NCI-H774 (cell line): ENCODE measurements around the gene EXD3.
A peak's percentile ranks its signal among the peaks of the same experiment; 100 is the strongest.

Source experiments
- DNase-seq: peaks from one replicate; lab custom pipeline; 2025; lab: John Stamatoyannopoulos, UW

EXD3 gene

GRCh38 chr9:137317718-137318511 is 105.0 kb downstream of the EXD3 start:
- DNase-seq: no peak

- no peak for DNase-seq
These were observed 105.8 kb downstream of the EXD3 start for GRCh38 chr9:137317021-137317717.

GRCh38 chr9:137316012-137316981 is 106.7 kb downstream of the EXD3 start:
- peak; percentile 74 for DNase-seq

GRCh38 chr9:137315581-137316011 is 107.4 kb downstream of the EXD3 start:
- DNase-seq: no peak

- no peak for DNase-seq
These were observed 108.1 kb downstream of the EXD3 start for GRCh38 chr9:137314561-137315560.

GRCh38 chr9:137313956-137314560 is 108.9 kb downstream of the EXD3 start:
- no peak for DNase-seq

GRCh38 chr9:137313326-137313936 is 109.5 kb downstream of the EXD3 start:
- DNase-seq: no peak

GRCh38 chr9:137312852-137313325 is 110.1 kb downstream of the EXD3 start:
- DNase-seq: no peak

- no peak for DNase-seq
These were observed 110.7 kb downstream of the EXD3 start for GRCh38 chr9:137311986-137312851.

GRCh38 chr9:137311171-137311985 is 111.6 kb downstream of the EXD3 start:
- DNase-seq: peak; percentile 83

- DNase-seq: peak; percentile 71
These were observed 112.5 kb downstream of the EXD3 start for GRCh38 chr9:137310189-137311052.

GRCh38 chr9:137309368-137310188 is 113.4 kb downstream of the EXD3 start:
- no peak for DNase-seq

- no peak for DNase-seq
These were observed 114.8 kb downstream of the EXD3 start for GRCh38 chr9:137308057-137308619.

- DNase-seq: no peak
These were observed 115.5 kb downstream of the EXD3 start for GRCh38 chr9:137307255-137308056.

GRCh38 chr9:137306850-137307254 is 116.1 kb downstream of the EXD3 start:
- no peak for DNase-seq
